Esophagus muscularis mucosa (tissue), 3 donors: Measurements from ENCODE around the gene CDH8.

Experiments
- EP300 ChIP-seq: sonication (generic); formaldehyde crosslinking; IDR thresholded peaks from one replicate; pipeline ENCODE4 v1.6.1; 2017; ENCODE audit warnings: antibody characterized with exemption
- TF ChIP-seq, protein P1 (sequence below), 3 experiments: fragments of 200-600 bp in 2 of 3; fragments of 450-650 bp in 1 of 3; sonication (generic) in 2 of 3; IDR thresholded peaks; one replicate each; pipeline ENCODE4 v1.5.1; 2017 to 2019; ENCODE audit warnings: antibody characterized with exemption in 3 of 3, mild to moderate bottlenecking in 2 of 3, moderate library complexity in 1 of 3

DNA sequence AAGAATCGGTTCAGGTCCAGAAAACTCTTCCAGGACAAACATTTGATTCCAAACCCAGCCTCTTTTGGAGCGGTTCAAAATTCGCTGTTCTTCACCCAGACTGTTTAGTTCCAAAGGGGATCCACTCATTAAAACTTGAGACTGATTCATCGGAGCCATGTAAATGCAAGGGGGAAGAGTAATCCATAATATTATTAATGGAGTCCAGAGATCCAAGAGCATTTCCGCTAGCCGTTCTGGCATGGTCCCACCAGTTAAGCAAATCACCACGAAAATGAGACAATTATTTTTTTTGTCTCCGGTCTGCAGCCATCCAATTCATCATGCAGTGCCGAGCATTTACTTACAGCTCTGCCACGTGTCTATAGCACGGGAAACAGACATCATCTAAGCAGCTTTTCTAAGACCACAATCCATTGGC lies 15.1 kb downstream of the CDH8 start:
- TF ChIP-seq, protein P1, sequence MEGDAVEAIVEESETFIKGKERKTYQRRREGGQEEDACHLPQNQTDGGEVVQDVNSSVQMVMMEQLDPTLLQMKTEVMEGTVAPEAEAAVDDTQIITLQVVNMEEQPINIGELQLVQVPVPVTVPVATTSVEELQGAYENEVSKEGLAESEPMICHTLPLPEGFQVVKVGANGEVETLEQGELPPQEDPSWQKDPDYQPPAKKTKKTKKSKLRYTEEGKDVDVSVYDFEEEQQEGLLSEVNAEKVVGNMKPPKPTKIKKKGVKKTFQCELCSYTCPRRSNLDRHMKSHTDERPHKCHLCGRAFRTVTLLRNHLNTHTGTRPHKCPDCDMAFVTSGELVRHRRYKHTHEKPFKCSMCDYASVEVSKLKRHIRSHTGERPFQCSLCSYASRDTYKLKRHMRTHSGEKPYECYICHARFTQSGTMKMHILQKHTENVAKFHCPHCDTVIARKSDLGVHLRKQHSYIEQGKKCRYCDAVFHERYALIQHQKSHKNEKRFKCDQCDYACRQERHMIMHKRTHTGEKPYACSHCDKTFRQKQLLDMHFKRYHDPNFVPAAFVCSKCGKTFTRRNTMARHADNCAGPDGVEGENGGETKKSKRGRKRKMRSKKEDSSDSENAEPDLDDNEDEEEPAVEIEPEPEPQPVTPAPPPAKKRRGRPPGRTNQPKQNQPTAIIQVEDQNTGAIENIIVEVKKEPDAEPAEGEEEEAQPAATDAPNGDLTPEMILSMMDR (IDR thresholded peaks at IDR 0.05): no peak
- TF ChIP-seq EP300: no peak
